ENCODE results near the gene EVI2B. TPM values are rescaled to one million over a fixed set of nuclear protein-coding genes. Genes with fewer than 3 reads are reported as not detected.
"Not testable (repeated sequence)": the region's sequence is repeated elsewhere in the genome, so short reads cannot be mapped to it uniquely, and the experiment has no call there.

EVI2B gene
- not detected in 3 replicates for total RNA-seq

GRCh38 chr17:31313982-31314781, at the start of gene EVI2B:
Gene EVI2B (minus strand): TSS chr17:31314054. CDS start chr17:31305609, 8,445 bp downstream.
- Mint-ChIP-seq H3K4me1 (no peaks in the 10 kb centered on the region), H3K27me3 (ENCODE audit: low read depth) (no peaks in the 10 kb centered on the region), H3K36me3 (peaks cover 5% of the 10 kb centered on the region), H3K9me3 (no peaks in the 10 kb centered on the region), H3K27ac (no peak within 1 kb of the TSS), H3K4me3 (no peak within 1 kb of the TSS)
- TF ChIP-seq CTCF (IDR thresholded peaks at IDR 0.05; ENCODE audit: unreplicated experiment): no peak
- DNase-seq (ENCODE audit: low spot score in 2 of 2, unreplicated experiment in 2 of 2): no peak

- H3K36me3 Mint-ChIP-seq: peaks cover 35% of the 10 kb centered on the region
- no peak for DNase-seq (ENCODE audit: low spot score in 2 of 2, unreplicated experiment in 2 of 2)
- H3K4me1 Mint-ChIP-seq: no peaks in the 10 kb centered on the region
- H3K27ac Mint-ChIP-seq: no peak overlapping the region
- H3K9me3 Mint-ChIP-seq: no peaks in the 10 kb centered on the region
- H3K27me3 Mint-ChIP-seq (ENCODE audit: low read depth): no peaks in the 10 kb centered on the region
- H3K4me3 Mint-ChIP-seq: no peak overlapping the region
- TF ChIP-seq CTCF (IDR thresholded peaks at IDR 0.05; ENCODE audit: unreplicated experiment): no peak
Measured at GRCh38 chr17:31357839-31358394, 44.1 kb upstream of the EVI2B start.

- Mint-ChIP-seq H3K4me3 (no peak overlapping the region), H3K27me3 (ENCODE audit: low read depth) (no peaks in the 10 kb centered on the region), H3K36me3 (peaks cover 37% of the 10 kb centered on the region), H3K27ac (no peak overlapping the region), H3K9me3 (no peaks in the 10 kb centered on the region), H3K4me1 (no peaks in the 10 kb centered on the region)
- TF ChIP-seq CTCF (IDR thresholded peaks at IDR 0.05; ENCODE audit: unreplicated experiment): no peak
- DNase-seq (ENCODE audit: low spot score in 2 of 2, unreplicated experiment in 2 of 2): no peak
Measured at GRCh38 chr17:31357091-31357490, 43.2 kb upstream of the EVI2B start.

GRCh38 chr17:31355935-31356334, 42.1 kb upstream of the EVI2B start:
- no peak for TF ChIP-seq CTCF (IDR thresholded peaks at IDR 0.05; ENCODE audit: unreplicated experiment)
- Mint-ChIP-seq H3K9me3 (no peaks in the 10 kb centered on the region), H3K4me3 (no peak overlapping the region), H3K27me3 (ENCODE audit: low read depth) (no peaks in the 10 kb centered on the region), H3K4me1 (no peaks in the 10 kb centered on the region), H3K36me3 (peaks cover 38% of the 10 kb centered on the region), H3K27ac (no peak overlapping the region)
- DNase-seq (ENCODE audit: low spot score in 2 of 2, unreplicated experiment in 2 of 2): no peak

- H3K4me1 Mint-ChIP-seq: no peaks in the 10 kb centered on the region
- no peaks in the 10 kb centered on the region for H3K27me3 Mint-ChIP-seq (ENCODE audit: low read depth)
- DNase-seq (ENCODE audit: low spot score in 2 of 2, unreplicated experiment in 2 of 2): no peak
- H3K36me3 Mint-ChIP-seq: peaks cover 23% of the 10 kb centered on the region
- no peak overlapping the region for H3K4me3 Mint-ChIP-seq
- no peaks in the 10 kb centered on the region for H3K9me3 Mint-ChIP-seq
- TF ChIP-seq CTCF (IDR thresholded peaks at IDR 0.05; ENCODE audit: unreplicated experiment): no peak
- no peak overlapping the region for H3K27ac Mint-ChIP-seq
Measured at GRCh38 chr17:31349454-31349853, 35.6 kb upstream of the EVI2B start.

GRCh38 chr17:31345191-31345747, 31.4 kb upstream of the EVI2B start:
- H3K36me3 Mint-ChIP-seq: peaks cover 19% of the 10 kb centered on the region
- not testable (repeated sequence) for H3K4me3 Mint-ChIP-seq; H3K9me3 Mint-ChIP-seq; H3K27me3 Mint-ChIP-seq (ENCODE audit: low read depth); DNase-seq (ENCODE audit: low spot score in 2 of 2, unreplicated experiment in 2 of 2); H3K4me1 Mint-ChIP-seq; H3K27ac Mint-ChIP-seq
